Osteocyte (in vitro differentiated cells): ENCODE results near the gene FARS2. TPM values are rescaled to one million over a fixed set of nuclear protein-coding genes. Genes with fewer than 3 reads are reported as not detected.

ENCODE experiments used
- DNase-seq: peaks from one replicate; pipeline ENCODE4 v3.0.0; 2021; ENCODE audit warnings: mixed read lengths; ENCODE audit not compliant: unreplicated experiment; ENCODE audit errors: extremely low spot score
- H3K27ac Mint-ChIP-seq: one replicate; pipeline ENCODE4 v1.8.0; 2021; ENCODE audit warnings: mild to moderate bottlenecking, mixed read lengths; ENCODE audit not compliant: unreplicated experiment
- H3K27me3 Mint-ChIP-seq: one replicate; pipeline ENCODE4 v1.8.0; 2021; ENCODE audit warnings: mixed read lengths; ENCODE audit not compliant: unreplicated experiment
- H3K36me3 Mint-ChIP-seq: one replicate; pipeline ENCODE4 v1.8.0; 2021; ENCODE audit warnings: mixed read lengths; ENCODE audit not compliant: unreplicated experiment
- H3K4me1 Mint-ChIP-seq: one replicate; pipeline ENCODE4 v1.8.0; 2021; ENCODE audit warnings: mixed read lengths; ENCODE audit not compliant: unreplicated experiment
- H3K4me3 Mint-ChIP-seq: one replicate; pipeline ENCODE4 v1.8.0; 2021; ENCODE audit warnings: mild to moderate bottlenecking, moderate library complexity, mixed read lengths; ENCODE audit not compliant: unreplicated experiment
- H3K9me3 Mint-ChIP-seq: one replicate; pipeline ENCODE4 v1.8.0; 2021; ENCODE audit warnings: mixed read lengths; ENCODE audit not compliant: unreplicated experiment
- total RNA-seq: library from RNA; stranded (reverse); gene quantifications from 2 replicates; pipeline ENCODE4 v1.2.1, GENCODE V29; 2021
- TF ChIP-seq, protein P1 (sequence below): fragments of 200-600 bp; sonication (generic); IDR thresholded peaks from 2 replicates; pipeline ENCODE4 v1.5.0; 2021; ENCODE audit warnings: antibody characterized with exemption, mild to moderate bottlenecking, moderate library complexity

FARS2 gene
- total RNA-seq, 1 donor from 2014 or later = 17.4 TPM

DNA sequence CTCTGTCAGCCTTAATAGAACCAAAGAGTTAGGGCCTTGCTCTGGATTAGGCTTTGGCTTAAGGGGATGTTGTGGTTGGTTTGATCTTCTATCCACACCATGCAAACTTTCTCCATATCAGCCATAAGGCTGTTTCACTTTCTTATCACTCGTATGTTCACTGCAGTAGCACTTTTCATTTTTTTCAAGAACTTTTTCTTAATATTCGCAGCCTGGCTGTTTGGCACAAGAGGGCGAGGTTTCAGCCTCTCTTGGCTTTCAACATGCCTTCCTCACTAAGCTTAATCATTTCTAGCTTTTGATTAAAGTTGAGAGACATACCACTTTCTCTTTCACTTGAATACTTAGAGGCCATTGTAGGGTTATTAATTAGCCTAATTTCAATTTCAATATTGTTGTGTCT lies 552.3 kb downstream of the FARS2 start:
- TF ChIP-seq, protein P1, sequence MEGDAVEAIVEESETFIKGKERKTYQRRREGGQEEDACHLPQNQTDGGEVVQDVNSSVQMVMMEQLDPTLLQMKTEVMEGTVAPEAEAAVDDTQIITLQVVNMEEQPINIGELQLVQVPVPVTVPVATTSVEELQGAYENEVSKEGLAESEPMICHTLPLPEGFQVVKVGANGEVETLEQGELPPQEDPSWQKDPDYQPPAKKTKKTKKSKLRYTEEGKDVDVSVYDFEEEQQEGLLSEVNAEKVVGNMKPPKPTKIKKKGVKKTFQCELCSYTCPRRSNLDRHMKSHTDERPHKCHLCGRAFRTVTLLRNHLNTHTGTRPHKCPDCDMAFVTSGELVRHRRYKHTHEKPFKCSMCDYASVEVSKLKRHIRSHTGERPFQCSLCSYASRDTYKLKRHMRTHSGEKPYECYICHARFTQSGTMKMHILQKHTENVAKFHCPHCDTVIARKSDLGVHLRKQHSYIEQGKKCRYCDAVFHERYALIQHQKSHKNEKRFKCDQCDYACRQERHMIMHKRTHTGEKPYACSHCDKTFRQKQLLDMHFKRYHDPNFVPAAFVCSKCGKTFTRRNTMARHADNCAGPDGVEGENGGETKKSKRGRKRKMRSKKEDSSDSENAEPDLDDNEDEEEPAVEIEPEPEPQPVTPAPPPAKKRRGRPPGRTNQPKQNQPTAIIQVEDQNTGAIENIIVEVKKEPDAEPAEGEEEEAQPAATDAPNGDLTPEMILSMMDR = no peak
- Mint-ChIP-seq H3K27me3 (no peaks in the 10 kb centered on the region), H3K4me1 (no peaks in the 10 kb centered on the region), H3K27ac (no peak overlapping the region), H3K9me3 (peaks cover 19% of the 10 kb centered on the region), H3K4me3 (no peak overlapping the region), H3K36me3 (no peaks in the 10 kb centered on the region)
- no peak for DNase-seq

DNA sequence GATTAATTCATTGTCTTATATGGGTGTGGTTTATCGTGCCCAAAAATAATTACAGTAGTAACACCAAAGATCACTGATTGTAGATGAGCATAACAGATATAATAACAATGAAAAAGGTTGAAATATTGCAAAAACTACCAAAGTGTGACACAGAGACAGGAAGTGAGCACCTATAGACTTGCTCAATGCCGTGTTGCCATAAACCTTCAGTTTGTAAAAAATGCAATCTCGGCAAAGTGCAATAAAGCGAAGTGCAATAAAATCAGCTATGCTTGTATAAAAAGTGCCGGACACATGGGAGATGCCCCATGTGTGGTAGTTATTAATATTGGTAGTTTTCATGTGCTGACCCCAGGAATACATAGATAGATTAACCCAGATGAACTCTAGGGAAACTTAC lies 552.8 kb downstream of the FARS2 start:
- Mint-ChIP-seq H3K27ac (no peak overlapping the region), H3K36me3 (no peaks in the 10 kb centered on the region), H3K4me3 (no peak overlapping the region), H3K4me1 (no peaks in the 10 kb centered on the region), H3K27me3 (no peaks in the 10 kb centered on the region), H3K9me3 (peaks cover 19% of the 10 kb centered on the region)
- TF ChIP-seq, protein P1 = no peak
- DNase-seq = no peak

DNA sequence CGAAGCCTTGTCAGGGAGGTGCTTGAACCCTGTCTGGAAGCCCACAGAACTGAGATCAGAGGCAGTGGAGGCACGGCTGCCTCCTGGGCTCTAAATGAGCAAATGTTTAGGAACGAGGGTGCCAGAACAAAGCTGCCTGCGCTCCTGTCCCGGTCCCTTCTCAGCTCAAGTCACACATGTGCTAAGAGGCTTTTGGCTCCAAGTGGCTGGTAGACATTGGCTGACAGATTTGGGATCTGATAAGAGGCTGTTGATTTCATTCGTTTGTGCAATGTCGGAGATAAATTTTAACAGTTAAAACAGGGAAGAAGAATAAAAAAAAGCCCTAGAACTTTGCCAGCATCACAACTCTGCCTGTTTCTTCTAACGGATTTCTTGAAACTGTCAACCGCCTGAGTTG lies 553.6 kb downstream of the FARS2 start:
- Mint-ChIP-seq H3K4me1 (no peaks in the 10 kb centered on the region), H3K27ac (no peak overlapping the region), H3K9me3 (peaks cover 19% of the 10 kb centered on the region), H3K36me3 (no peaks in the 10 kb centered on the region), H3K4me3 (no peak overlapping the region), H3K27me3 (no peaks in the 10 kb centered on the region)
- no peak for DNase-seq
- TF ChIP-seq, protein P1 = no peak

DNA sequence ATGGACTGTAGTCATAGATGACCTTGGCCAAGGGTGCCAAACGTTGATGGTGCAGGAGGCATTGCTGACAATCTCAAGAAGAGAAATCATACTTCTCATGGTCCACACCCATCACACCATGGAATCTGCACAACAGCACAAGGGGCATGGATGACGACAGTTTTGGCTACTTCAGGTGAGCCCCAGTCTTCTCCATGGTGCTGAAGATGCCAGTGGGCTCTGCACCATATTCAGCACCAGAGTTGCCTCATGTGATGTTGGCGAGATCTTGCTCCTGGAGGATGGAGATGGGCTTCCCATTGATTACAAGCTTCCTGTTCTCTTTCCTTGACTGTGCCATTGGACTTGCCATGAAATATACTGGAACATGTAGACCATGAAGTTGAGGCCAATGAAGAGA lies 556.6 kb downstream of the FARS2 start:
- H3K9me3 Mint-ChIP-seq = peaks cover 24% of the 10 kb centered on the region
- H3K4me3 Mint-ChIP-seq = no peak overlapping the region
- H3K27ac Mint-ChIP-seq = no peak overlapping the region
- no peaks in the 10 kb centered on the region for H3K4me1 Mint-ChIP-seq
- H3K27me3 Mint-ChIP-seq = no peaks in the 10 kb centered on the region
- TF ChIP-seq, protein P1 = no peak
- DNase-seq = no peak
- no peaks in the 10 kb centered on the region for H3K36me3 Mint-ChIP-seq

DNA sequence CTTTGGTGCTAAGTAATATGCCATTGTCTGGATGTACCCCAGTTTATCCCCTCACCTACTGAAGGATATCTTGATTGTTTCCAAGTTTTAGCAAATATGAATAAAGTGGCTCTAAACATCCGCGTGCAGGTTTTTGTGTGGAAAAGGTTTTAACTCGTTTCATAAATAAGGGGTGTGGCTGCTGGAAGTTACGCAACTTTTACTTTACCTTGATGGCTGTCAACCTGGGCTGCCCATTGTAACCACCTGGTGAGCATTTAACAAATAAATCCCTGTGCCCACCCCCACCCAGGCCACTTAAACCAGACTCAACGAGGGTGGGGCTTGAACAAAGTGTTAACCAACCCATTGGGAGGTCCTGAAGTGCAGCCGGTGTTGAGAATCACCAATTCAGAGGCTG lies 557.6 kb downstream of the FARS2 start:
- Mint-ChIP-seq H3K27me3 (no peaks in the 10 kb centered on the region), H3K27ac (no peak overlapping the region), H3K9me3 (peaks cover 15% of the 10 kb centered on the region), H3K36me3 (no peaks in the 10 kb centered on the region), H3K4me3 (no peak overlapping the region), H3K4me1 (no peaks in the 10 kb centered on the region)
- TF ChIP-seq, protein P1 = no peak
- DNase-seq = no peak

Other genes starting within 250 kb of the FARS2 start
- 0.29 and 0.40 TPM in 2 replicates for gene PPP1R3G, start 176.2 kb upstream of the FARS2 start, total RNA-seq
- gene LYRM4, start 563 bp upstream of the FARS2 start, total RNA-seq = 27.1 and 28.8 TPM in 2 replicates